Natural killer cell (primary cell): ENCODE measurements around the gene SLC16A13. TPM values are rescaled to one million over a fixed set of nuclear protein-coding genes. Genes with fewer than 3 reads are reported as not detected.

ENCODE experiments used
- ATAC-seq, 3 donors: fragments of 150-1000 bp in 2 of 3; fragments of 200-7000 bp in 1 of 3; cut with Tn5 transposase; 1 replicate in 1 of 3; 2 replicates in 2 of 3; pipeline ENCODE4 v1.10.0; 2021; ENCODE audit warnings: mild to moderate bottlenecking in 2 of 3, moderate library complexity in 2 of 3
- DNase-seq, 2 donors: peaks; one replicate each; pipeline versions ENCODE4 v3.0.0 to v3.0.0-alpha.2; 2013 to 2021; ENCODE audit warnings: mixed read lengths in 1 of 2
- H3K27ac ChIP-seq: one replicate; pipeline ENCODE4 v1.5.1; 2013; ENCODE audit warnings: mild to moderate bottlenecking, low read length
- H3K27me3 ChIP-seq: one replicate; pipeline ENCODE4 v1.6.1; 2013; ENCODE audit warnings: low read length; ENCODE audit not compliant: control insufficient read depth, insufficient read depth
- H3K36me3 ChIP-seq: one replicate; pipeline ENCODE4 v1.6.1; 2013; ENCODE audit warnings: low read length; ENCODE audit not compliant: control insufficient read depth, insufficient read depth
- H3K4me1 ChIP-seq: one replicate; pipeline ENCODE4 v1.6.1; 2013; ENCODE audit warnings: low read length; ENCODE audit not compliant: control insufficient read depth, insufficient read depth
- H3K4me3 ChIP-seq: one replicate; pipeline ENCODE4 v1.5.1; 2013; ENCODE audit warnings: low read length
- H3K9me3 ChIP-seq: one replicate; pipeline ENCODE4 v1.6.1; 2013; ENCODE audit warnings: low read length; ENCODE audit not compliant: control insufficient read depth, insufficient read depth
- H3K27ac Mint-ChIP-seq, 2 donors: one replicate each; pipeline ENCODE4 v1.8.0; 2022; ENCODE audit warnings: mild to moderate bottlenecking in 2 of 2, mixed read lengths in 2 of 2, moderate library complexity in 1 of 2
- H3K27me3 Mint-ChIP-seq, 2 donors: one replicate each; pipeline ENCODE4 v1.8.0; 2022; ENCODE audit warnings: low read depth in 2 of 2, mixed read lengths in 2 of 2
- H3K36me3 Mint-ChIP-seq: one replicate; pipeline ENCODE4 v1.8.0; 2022; ENCODE audit warnings: mixed read lengths
- H3K4me1 Mint-ChIP-seq, 2 donors: one replicate each; pipeline ENCODE4 v1.8.0; 2022; ENCODE audit warnings: mixed read lengths in 2 of 2
- H3K4me3 Mint-ChIP-seq: one replicate; pipeline ENCODE4 v1.8.0; 2022; ENCODE audit warnings: mild to moderate bottlenecking, moderate library complexity, mixed read lengths
- H3K9me3 Mint-ChIP-seq, 2 donors: one replicate each; pipeline ENCODE4 v1.8.0; 2022; ENCODE audit warnings: mixed read lengths in 2 of 2
- CTCF ChIP-seq: fragments of 200-600 bp; IDR thresholded peaks from one replicate; pipeline ENCODE4 v1.8.0; 2022; ENCODE audit warnings: antibody characterized with exemption
- WGBS: methylation state at CpG from one replicate; pipeline ENCODE4 v1.1.7; 2013; ENCODE audit warnings: missing lambda C conversion rate; ENCODE audit not compliant: insufficient coverage; 5-methylcytosine and 5-hydroxymethylcytosine counted together
- intact Hi-C: fragments of 100-400 bp; cut with micrococcal nuclease; formaldehyde crosslinking; loops from one replicate; pipeline ENCODE4 v1.14.2; 2022
- total RNA-seq, 4 donors: library from RNA; stranded (reverse); fragments of 120-200 nt in 1 of 4; gene quantifications; one replicate each; pipeline versions ENCODE4 v1.2.3 to v1.2.4, GENCODE V29; 2013 to 2022

SLC16A13 gene
- total RNA-seq, 3 donors from 2014 or later (not counting 1 experiment from before 2014, with no cell fraction given), result 4.8 to 7.0 (median 6.0) TPM

- intact Hi-C loops, result loop anchor here (1.0 to 2.0 kb wide), 2 partner anchors 17 to 111 kb away; no protein-coding TSS in a partner anchor
- peaks cover 39 to 76% of the 10 kb centered on the region in 2 donors for H3K4me1 Mint-ChIP-seq
Measured at GRCh38 chr17:7021993-7022778, 13.6 kb upstream of the SLC16A13 start.

GRCh38 chr17:7022781-7023571 is 12.8 kb upstream of the SLC16A13 start, which contains the start of gene BCL6B:
BCL6B (plus strand) TSS chr17:7023050; CDS start chr17:7023672, 622 bp downstream.
- Histone ChIP-seq H3K27ac (peak within 1 kb of the TSS; percentile 67), H3K4me1 (peaks cover 68% of the 10 kb centered on the region), H3K27me3 (no peaks in the 10 kb centered on the region), H3K4me3 (peak within 1 kb of the TSS; percentile 39), H3K36me3 (no peaks in the 10 kb centered on the region), H3K9me3 (no peaks in the 10 kb centered on the region)
- H3K9me3 Mint-ChIP-seq, result no peaks in the 10 kb centered on the region
- 25% methylated on average over 36 of the region's 47 CpGs for WGBS
- intact Hi-C loops, result loop anchor here (1.0 to 2.0 kb wide), 3 partner anchors 8 to 112 kb away; no protein-coding TSS in a partner anchor
- H3K27ac Mint-ChIP-seq, result peak within 1 kb of the TSS; percentile 93 to 96
- no peak for TF ChIP-seq CTCF
- H3K4me3 Mint-ChIP-seq, result peak within 1 kb of the TSS; percentile 87
- ATAC-seq (no peak), DNase-seq (peak in 1 of 2 donors; percentile 33)
- H3K27me3 Mint-ChIP-seq, result no peaks in the 10 kb centered on the region
- peaks cover 33 to 73% of the 10 kb centered on the region in 2 donors for H3K4me1 Mint-ChIP-seq
- H3K36me3 Mint-ChIP-seq, result no peaks in the 10 kb centered on the region

More at GRCh38 chr17:7021993-7022778, 13.6 kb upstream of the SLC16A13 start:
- Histone ChIP-seq H3K4me1 (peaks cover 68% of the 10 kb centered on the region), H3K27me3 (no peaks in the 10 kb centered on the region), H3K4me3 (peak overlapping the region; percentile 39), H3K27ac (peak overlapping the region; percentile 54), H3K9me3 (no peaks in the 10 kb centered on the region), H3K36me3 (peaks cover 4% of the 10 kb centered on the region)
- peak; percentile 92 for TF ChIP-seq CTCF
- Mint-ChIP-seq H3K9me3 (no peaks in the 10 kb centered on the region), H3K27me3 (no peaks in the 10 kb centered on the region), H3K4me3 (peak overlapping the region; percentile 87), H3K27ac (peak overlapping the region; percentile 93 to 96), H3K36me3 (no peaks in the 10 kb centered on the region)
- DNase-seq, result peak; percentile 85 to 88
- peak; percentile 68 to 85 (median 69) for ATAC-seq
- under 1% methylated on average over 50 of the region's 53 CpGs for WGBS

GRCh38 chr17:7023576-7024401 is 12.0 kb upstream of the SLC16A13 start:
- Histone ChIP-seq H3K4me3 (peak overlapping the region; percentile 25), H3K4me1 (peaks cover 66% of the 10 kb centered on the region), H3K27me3 (no peaks in the 10 kb centered on the region), H3K27ac (peak overlapping the region; percentile 67), H3K36me3 (no peaks in the 10 kb centered on the region), H3K9me3 (no peaks in the 10 kb centered on the region)
- Mint-ChIP-seq H3K4me3 (peak overlapping the region; percentile 87), H3K27me3 (no peaks in the 10 kb centered on the region), H3K9me3 (no peaks in the 10 kb centered on the region), H3K27ac (peak overlapping the region; percentile 93 to 96), H3K36me3 (no peaks in the 10 kb centered on the region), H3K4me1 (peaks cover 33 to 73% of the 10 kb centered on the region in 2 donors)
- ATAC-seq, result peak; percentile 70 to 86 (median 76)
- TF ChIP-seq CTCF, result no peak
- DNase-seq, result peak; percentile 97 to 98
- intact Hi-C loops, result loop anchor here (1.0 to 2.0 kb wide), 2 partner anchors 8 to 19 kb away; no protein-coding TSS in a partner anchor
- 41% methylated on average over 49 of the region's 51 CpGs for WGBS
